ENCODE results near the gene CCDC57. TPM values are rescaled to one million over a fixed set of nuclear protein-coding genes. Genes with fewer than 3 reads are reported as not detected.
"Not testable (repeated sequence)": the region's sequence is repeated elsewhere in the genome, so short reads cannot be mapped to it uniquely, and the experiment has no call there.

CCDC57 gene
- total RNA-seq, 4 donors from 2014 or later: 8.4 to 21.6 (median 16.4) TPM

DNA sequence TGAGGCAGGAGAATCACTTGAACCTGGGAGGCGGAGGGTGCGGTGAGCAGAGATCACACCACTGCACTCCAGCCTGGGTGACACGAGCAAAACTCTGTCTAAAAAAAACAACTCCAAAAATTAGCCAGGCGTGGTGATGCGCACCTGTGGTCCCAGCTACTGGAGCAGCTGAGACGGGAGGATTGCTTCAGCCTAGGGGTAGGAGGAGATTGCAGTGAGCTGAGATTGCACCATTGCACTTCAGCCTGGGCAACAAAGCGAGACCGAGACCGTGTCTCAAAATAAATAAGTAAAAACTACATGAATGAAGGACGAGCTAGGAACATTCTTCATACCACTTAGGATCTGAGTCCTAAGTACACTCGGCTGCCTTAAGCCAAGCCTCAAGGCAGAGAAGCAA, 35.4 kb downstream of the CCDC57 start:
- 86% methylated on average over 11 of the region's 11 CpGs for WGBS
- TF ChIP-seq POLR2AphosphoS5 (IDR thresholded peaks at IDR 0.05) (no peak), EP300 (IDR thresholded peaks at IDR 0.05) (no peak), CTCF (IDR thresholded peaks at IDR 0.05) (no peak), POLR2A (IDR thresholded peaks at IDR 0.05; ENCODE audit: low read depth) (no peak)
- Histone ChIP-seq H3K36me3 (peaks cover 17 to 74% (median 45%) of the 10 kb centered on the region in 4 donors), H3K27me3 (no peaks in the 10 kb centered on the region), H3K9me3 (no peaks in the 10 kb centered on the region), H3K4me3 (no peak overlapping the region), H3K4me1 (no peaks in the 10 kb centered on the region), H3K27ac (replicated peaks in 1 of 4) (no peak overlapping the region)
- no peak for DNase-seq (ENCODE audit: extremely low spot score)
- intact Hi-C loops (cut with DNase I): no loop called here

DNA sequence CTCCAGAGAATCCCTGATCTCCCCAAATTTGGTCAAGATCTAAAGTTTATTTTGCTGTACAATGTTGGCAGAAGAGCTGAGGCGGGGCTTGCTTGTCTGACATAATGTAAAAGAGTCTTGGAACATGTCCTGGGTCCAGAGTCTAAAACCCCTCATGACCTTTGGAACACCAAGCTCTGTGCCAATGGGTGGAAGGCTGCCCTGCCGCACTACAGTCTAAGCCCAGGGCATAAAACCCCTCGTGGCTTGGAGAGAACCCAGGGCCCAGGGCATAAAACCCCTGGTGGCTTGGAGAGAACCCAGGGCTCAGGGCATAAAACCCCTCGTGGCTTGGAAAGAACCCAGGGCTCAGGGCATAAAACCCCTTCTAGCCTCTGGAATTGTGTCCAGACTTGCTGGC, 36.7 kb downstream of the CCDC57 start:
- H3K9me3 ChIP-seq: no peaks in the 10 kb centered on the region
- TF ChIP-seq POLR2A (IDR thresholded peaks at IDR 0.05; ENCODE audit: low read depth) (no peak), CTCF (IDR thresholded peaks at IDR 0.05) (no peak), EP300 (IDR thresholded peaks at IDR 0.05) (no peak), POLR2AphosphoS5 (IDR thresholded peaks at IDR 0.05) (no peak)
- no peaks in the 10 kb centered on the region for H3K4me1 ChIP-seq
- whole genome bisulfite sequencing: 69% methylated on average over 4 of the region's 4 CpGs
- H3K4me3 ChIP-seq: no peak overlapping the region
- H3K36me3 ChIP-seq: peaks cover 20 to 74% (median 53%) of the 10 kb centered on the region in 4 donors
- DNase-seq (ENCODE audit: extremely low spot score): no peak
- intact Hi-C loops (cut with DNase I): no loop called here
- no peaks in the 10 kb centered on the region for H3K27me3 ChIP-seq
- H3K27ac ChIP-seq (replicated peaks in 1 of 4): no peak overlapping the region

DNA sequence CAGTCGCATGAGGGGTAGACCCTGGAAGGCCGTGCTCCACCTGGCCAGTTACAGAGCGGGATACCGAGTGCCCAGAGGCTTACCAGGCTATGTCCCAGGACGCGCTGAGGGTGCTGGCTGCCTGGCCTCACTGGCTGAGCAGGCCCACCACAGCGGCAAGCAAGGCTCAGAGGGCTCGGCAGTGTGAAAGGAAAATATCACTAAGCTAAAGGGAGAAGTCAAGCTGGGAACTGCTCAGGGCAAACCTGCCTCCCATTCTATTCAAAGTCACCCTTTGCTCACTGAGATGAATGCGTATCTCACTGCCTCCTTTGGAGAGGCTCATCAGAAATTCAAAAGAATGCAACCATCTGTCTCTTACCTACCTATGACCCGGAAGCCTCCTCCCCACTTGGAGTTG, 37.4 kb downstream of the CCDC57 start:
- H3K27ac ChIP-seq (replicated peaks in 1 of 4): no peak overlapping the region
- no peaks in the 10 kb centered on the region for H3K4me1 ChIP-seq
- no peak for DNase-seq (ENCODE audit: extremely low spot score)
- H3K36me3 ChIP-seq: peaks cover 17 to 74% (median 53%) of the 10 kb centered on the region in 4 donors
- intact Hi-C loops (cut with DNase I): no loop called here
- no peaks in the 10 kb centered on the region for H3K27me3 ChIP-seq
- 95% methylated on average over 10 of the region's 10 CpGs for WGBS
- TF ChIP-seq EP300 (IDR thresholded peaks at IDR 0.05) (no peak), POLR2AphosphoS5 (IDR thresholded peaks at IDR 0.05) (no peak), CTCF (IDR thresholded peaks at IDR 0.05) (no peak), POLR2A (IDR thresholded peaks at IDR 0.05; ENCODE audit: low read depth) (no peak)
- H3K4me3 ChIP-seq: no peak overlapping the region
- H3K9me3 ChIP-seq: no peaks in the 10 kb centered on the region

- H3K9me3 ChIP-seq; H3K4me3 ChIP-seq; DNase-seq (ENCODE audit: extremely low spot score); intact Hi-C loops (cut with DNase I); H3K27me3 ChIP-seq; H3K4me1 ChIP-seq; H3K27ac ChIP-seq (replicated peaks in 1 of 4): not testable (repeated sequence)
- H3K36me3 ChIP-seq: peaks cover 17 to 73% (median 57%) of the 10 kb centered on the region in 4 donors
- 88% methylated on average over 15 of the region's 17 CpGs for WGBS
Observed at GRCh38 chr17:82174042-82174857, 38.4 kb downstream of the CCDC57 start.

DNA sequence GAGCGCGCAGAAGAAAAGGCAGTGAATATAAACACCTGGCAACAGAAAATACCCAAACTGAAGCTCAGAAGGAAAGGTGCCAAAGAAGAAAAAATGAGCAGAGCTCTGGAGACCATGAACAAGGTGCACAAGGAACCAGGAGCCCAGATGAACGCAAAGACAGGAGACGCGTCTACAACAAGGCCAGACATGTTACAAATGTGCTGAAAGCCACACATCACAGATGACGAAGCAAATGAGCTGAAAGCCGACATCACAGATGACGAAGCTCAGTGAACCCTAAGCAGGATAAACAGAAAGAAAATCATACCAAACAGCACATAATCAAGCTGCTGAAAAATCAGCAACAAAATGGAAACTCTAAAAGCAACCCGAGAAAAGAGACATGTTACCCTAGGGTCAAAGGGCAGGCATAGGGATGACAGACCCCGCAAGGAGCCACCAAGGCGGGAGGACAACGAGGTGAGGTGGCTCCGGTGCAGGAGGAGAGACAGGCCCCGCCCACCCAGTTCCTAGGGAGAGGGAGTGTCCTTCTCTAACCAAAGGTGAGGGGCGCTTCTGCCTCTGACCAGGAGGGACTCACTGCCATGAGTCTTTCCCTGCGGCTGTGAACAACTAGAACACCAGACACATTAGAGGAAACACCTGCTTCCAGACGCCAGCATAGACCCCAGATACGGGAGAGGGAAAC, 39.1 kb downstream of the CCDC57 start:
- no peak for DNase-seq (ENCODE audit: extremely low spot score)
- 77% methylated on average over 14 of the region's 18 CpGs for WGBS
- no peak overlapping the region for H3K27ac ChIP-seq (replicated peaks in 1 of 4)
- TF ChIP-seq POLR2AphosphoS5 (IDR thresholded peaks at IDR 0.05) (no peak), EP300 (IDR thresholded peaks at IDR 0.05) (no peak)
- intact Hi-C loops (cut with DNase I): no loop called here
- no peaks in the 10 kb centered on the region for H3K27me3 ChIP-seq
- H3K4me1 ChIP-seq: no peaks in the 10 kb centered on the region
- no peak overlapping the region for H3K4me3 ChIP-seq
- H3K9me3 ChIP-seq: no peaks in the 10 kb centered on the region
- H3K36me3 ChIP-seq: peaks cover 17 to 67% (median 53%) of the 10 kb centered on the region in 4 donors

All from esophagus muscularis mucosa (tissue), 4 donors.